ENCODE measurements around the gene TUFT1. TPM values are rescaled to one million over a fixed set of nuclear protein-coding genes. Genes with fewer than 3 reads are reported as not detected.

TUFT1 gene
- total and polyA plus RNA-seq, 2 of the 13 experiments (the other 11 are each of a cell fraction or from before 2014, with no cell fraction given): 6.4 to 7.3 TPM

DNA sequence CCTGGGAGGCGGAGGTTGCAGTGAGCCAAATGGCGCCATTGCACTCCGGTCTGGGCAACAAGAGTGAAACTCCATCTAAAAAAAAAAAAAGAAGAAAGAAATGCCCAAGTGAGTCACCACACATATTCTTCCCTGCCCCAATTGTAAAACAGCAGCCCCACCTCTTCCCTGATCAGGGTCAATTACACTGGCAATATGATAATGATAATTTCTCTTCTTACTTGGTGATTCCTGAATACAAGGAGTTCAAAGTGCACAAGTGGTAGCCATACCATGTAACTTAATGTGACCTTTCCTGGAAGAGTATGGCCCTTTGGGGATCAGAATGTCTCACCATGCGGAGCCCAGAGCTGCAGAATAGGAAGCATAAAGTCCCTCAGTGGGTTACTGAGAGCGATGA is 40.7 kb upstream of the TUFT1 start:
- Histone ChIP-seq H3K36me3 (replicated peaks in 1 of 2; ENCODE audit: control insufficient read depth in 1 of 2, insufficient read depth in 2 of 2, low read length in 2 of 2) (no peaks in the 10 kb centered on the region), H3K27ac (ENCODE audit: extremely low read length, insufficient read depth, low read length) (no peak overlapping the region), H3K4me3 (replicated peaks in 1 of 3; ENCODE audit: insufficient read depth in 1 of 3, low read depth in 2 of 3, low read length in 3 of 3) (no peak overlapping the region), H3K4me1 (ENCODE audit: insufficient read depth, low read length) (peaks cover 39% of the 10 kb centered on the region), H3K9me3 (ENCODE audit: low read length) (no peaks in the 10 kb centered on the region), H2AFZ (ENCODE audit: low read length) (no peak overlapping the region), H4K20me1 (ENCODE audit: insufficient read depth, low read length) (no peaks in the 10 kb centered on the region), H3K27me3 (ENCODE audit: control insufficient read depth in 1 of 2, insufficient read depth in 2 of 2, low read length in 2 of 2) (no peaks in the 10 kb centered on the region; a peak in 1 of 5 replicates), H3K4me2 (ENCODE audit: low read depth, low read length) (no peak overlapping the region), H3K9ac (ENCODE audit: insufficient read depth, low read depth, low read length) (no peak overlapping the region), H3K79me2 (ENCODE audit: insufficient read depth, low read length) (no peaks in the 10 kb centered on the region)
- 82% methylated on average over 5 of the region's 5 CpGs for WGBS (ENCODE audit: low lambda C conversion rate)
- TF ChIP-seq POLR2G (IDR thresholded peaks at IDR 0.05; ENCODE audit: low read depth, low read length) (no peak), MYNN (CRISPR knock-in tag; IDR thresholded peaks at IDR 0.05; ENCODE audit: low read depth) (no peak), XRCC5 (optimal IDR thresholded peaks at IDR 0.05; ENCODE audit: low read length) (no peak), ATRX (CRISPR knock-in tag; IDR thresholded peaks at IDR 0.05; ENCODE audit: borderline replicate concordance) (no peak), ZNF780A (CRISPR knock-in tag; IDR thresholded peaks at IDR 0.05) (no peak)
- in situ Hi-C loops (cut with HindIII; ENCODE audit: extremely low pct_ligation_motif_present, low pct_unique_long_range_greater_than_20kb) (no loop called here), intact Hi-C loops (cut with micrococcal nuclease; ENCODE audit: unreplicated experiment) (no loop called here)
- ChIA-PET POLR2A (no interaction called here), CTCF (ENCODE audit: low intra/inter-chr PET ratio, low total read pairs) (no interaction called here)
- DNase-seq (ENCODE audit: low spot score): no peak
- no TSS peak for BruUV-seq (replicated peaks)
- FAIRE-seq: no peak
- ATAC-seq: no peak

DNA sequence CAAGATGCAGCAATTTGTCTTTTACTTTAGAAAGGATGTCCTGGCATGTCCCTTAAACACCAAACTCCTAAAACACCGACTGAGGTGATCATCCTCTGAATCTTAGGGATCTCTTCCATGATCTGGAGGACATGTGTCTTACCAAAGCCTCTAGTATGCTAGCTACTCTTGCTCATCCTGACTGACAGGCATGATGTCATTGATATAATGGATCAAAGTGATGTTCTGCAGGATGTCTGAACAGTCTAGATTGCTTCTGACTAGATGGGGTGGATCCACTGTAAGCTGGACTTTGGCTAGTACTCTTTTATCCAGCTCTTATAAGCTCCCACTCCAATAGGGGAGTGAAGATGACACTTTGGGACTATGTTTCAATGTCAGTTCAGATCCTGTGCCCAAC is 40.2 kb upstream of the TUFT1 start:
- intact Hi-C loops (cut with micrococcal nuclease; ENCODE audit: unreplicated experiment) (no loop called here), in situ Hi-C loops (cut with HindIII; ENCODE audit: extremely low pct_ligation_motif_present, low pct_unique_long_range_greater_than_20kb) (no loop called here)
- no peak overlapping the region for H3K4me2 ChIP-seq (ENCODE audit: low read depth, low read length)
- H4K20me1 ChIP-seq (ENCODE audit: insufficient read depth, low read length): no peaks in the 10 kb centered on the region
- no TSS peak for BruUV-seq (replicated peaks)
- FAIRE-seq: no peak
- ChIA-PET CTCF (ENCODE audit: low intra/inter-chr PET ratio, low total read pairs) (no interaction called here), POLR2A (no interaction called here)
- peaks cover 33% of the 10 kb centered on the region for H3K4me1 ChIP-seq (ENCODE audit: insufficient read depth, low read length)
- no peak for ATAC-seq
- no peak for DNase-seq (ENCODE audit: low spot score)
- H3K27me3 ChIP-seq (ENCODE audit: control insufficient read depth in 1 of 2, insufficient read depth in 2 of 2, low read length in 2 of 2): no peaks in the 10 kb centered on the region; a peak in 1 of 5 replicates
- H3K9me3 ChIP-seq (ENCODE audit: low read length): no peaks in the 10 kb centered on the region
- no peak overlapping the region for H3K27ac ChIP-seq (ENCODE audit: extremely low read length, insufficient read depth, low read length)
- TF ChIP-seq AKAP8 (CRISPR knock-in tag; IDR thresholded peaks at IDR 0.05) (no peak), SMARCC2 (IDR thresholded peaks at IDR 0.05) (no peak), NFIB (CRISPR knock-in tag; IDR thresholded peaks at IDR 0.05; ENCODE audit: borderline replicate concordance) (no peak), MYNN (CRISPR knock-in tag; IDR thresholded peaks at IDR 0.05; ENCODE audit: low read depth) (no peak), ATF7 (IDR thresholded peaks at IDR 0.05) (peak; percentile 67), ATF7 (CRISPR knock-in tag; IDR thresholded peaks at IDR 0.05) (no peak), MYC (CRISPR knock-in tag; IDR thresholded peaks at IDR 0.05; ENCODE audit: borderline replicate concordance) (no peak)
- whole genome bisulfite sequencing (ENCODE audit: low lambda C conversion rate): 40% methylated on average over 1 of the region's 1 CpG
- H3K4me3 ChIP-seq (replicated peaks in 1 of 3; ENCODE audit: insufficient read depth in 1 of 3, low read depth in 2 of 3, low read length in 3 of 3): no peak overlapping the region
- no peaks in the 10 kb centered on the region for H3K79me2 ChIP-seq (ENCODE audit: insufficient read depth, low read length)
- no peak overlapping the region for H3K9ac ChIP-seq (ENCODE audit: insufficient read depth, low read depth, low read length)
- no peaks in the 10 kb centered on the region for H3K36me3 ChIP-seq (replicated peaks in 1 of 2; ENCODE audit: control insufficient read depth in 1 of 2, insufficient read depth in 2 of 2, low read length in 2 of 2)
- no peak overlapping the region for H2AFZ ChIP-seq (ENCODE audit: low read length)
